K562 (cell line): ENCODE measurements around the gene PSMA4. TPM values are rescaled to one million over a fixed set of nuclear protein-coding genes. Genes with fewer than 3 reads are reported as not detected.

ENCODE experiments used
- ATAC-seq: fragments of 200-7000 bp; cut with Tn5 transposase; 3 replicates; pipeline ENCODE4 v1.9.1; 2020; ENCODE audit warnings: moderate library complexity
- BruUV-seq: library from RNA; stranded (reverse); fragments of 400-500 nt; replicated peaks from 2 replicates; lab custom pipeline; 2021; lab: Mats Ljungman, UMichigan
- CTCF ChIA-PET: fragments of 300-600 bp; formaldehyde crosslinking; extraction: SDS; loops from one replicate; lab custom pipeline; 2021; ENCODE audit warnings: low intra/inter-chr PET ratio; lab: Yijun Ruan, JAX
- POLR2A ChIA-PET: fragments of 300-600, 350-650 bp; sonication (Branson Sonifier 250); formaldehyde crosslinking; extraction: SDS; loops from one replicate; lab custom pipeline; 2021; ENCODE audit warnings: antibody characterized with exemption, inconsistent platforms; lab: Yijun Ruan, JAX
- DNase-seq, 4 experiments: peaks; one replicate each; pipeline versions ENCODE4 v3.0.0 to v3.0.0-alpha.2; 2011 to 2018; ENCODE audit warnings: low spot score in 3 of 4, mixed read lengths in 3 of 4; ENCODE audit errors: extremely low read depth in 1 of 4
- FAIRE-seq: peaks from 2 replicates; lab custom pipeline; 2011; peaks lifted over from hg19 to GRCh38; lab: Jason Lieb, UNC
- H2AFZ ChIP-seq: 2 replicates; pipeline ENCODE4 v1.6.0; 2011; ENCODE audit warnings: low read depth, low read length, control low read depth, inconsistent platforms
- H3K27ac ChIP-seq: fragments of 200-600 bp; 3 replicates; pipeline ENCODE4 v1.8.0; 2011; ENCODE audit warnings: low read depth, mild to moderate bottlenecking, control low read depth, inconsistent platforms, low read length, moderate library complexity, mixed read lengths; ENCODE audit errors: extremely low read depth
- H3K27me3 ChIP-seq, 2 experiments: fragments of 300-600 bp in 1 of 2; 2 replicates in 1 of 2; 3 replicates in 1 of 2; pipeline versions ENCODE4 v1.6.0 to v1.8.0; 2011; ENCODE audit warnings: inconsistent platforms in 2 of 2, low read length in 2 of 2, mild to moderate bottlenecking in 1 of 2, mixed read lengths in 1 of 2, moderate library complexity in 1 of 2; ENCODE audit not compliant: control insufficient read depth in 2 of 2, insufficient read depth in 2 of 2
- H3K36me3 ChIP-seq: fragments of 300-600 bp; 3 replicates; pipeline ENCODE4 v1.8.0; 2011; ENCODE audit warnings: mild to moderate bottlenecking, low read length, inconsistent platforms; ENCODE audit not compliant: control insufficient read depth, insufficient read depth
- H3K4me1 ChIP-seq, 2 experiments: fragments of 200-600 bp in 1 of 2; replicated peaks in 1 of 2; 2 replicates in 1 of 2; 3 replicates in 1 of 2; pipeline versions ENCODE4 v1.5.1 to v1.8.0; 2011; ENCODE audit warnings: inconsistent platforms in 2 of 2, low read length in 2 of 2, mild to moderate bottlenecking in 1 of 2, mixed read lengths in 1 of 2, moderate library complexity in 1 of 2; ENCODE audit not compliant: control insufficient read depth in 2 of 2, insufficient read depth in 2 of 2
- H3K4me2 ChIP-seq: 2 replicates; pipeline ENCODE4 v1.6.1; 2011; ENCODE audit warnings: low read length, control low read depth, inconsistent platforms, mixed read lengths; ENCODE audit not compliant: insufficient read depth
- H3K4me3 ChIP-seq: fragments of 200-600 bp; sonication (generic), shearing (Covaris generic); 2 replicates; pipeline ENCODE4 v1.5.1; 2016; ENCODE audit warnings: control low read depth, inconsistent platforms
- H3K79me2 ChIP-seq: fragments of 200-600 bp; 3 replicates; pipeline ENCODE4 v1.8.0; 2011; ENCODE audit warnings: low read length, inconsistent platforms; ENCODE audit not compliant: control insufficient read depth, insufficient read depth
- H3K9ac ChIP-seq, 2 experiments: 2 replicates each; pipeline versions ENCODE4 v1.6.0 to v1.6.1; 2011; ENCODE audit warnings: low read depth in 2 of 2, low read length in 2 of 2, control low read depth in 1 of 2, inconsistent platforms in 1 of 2, mild to moderate bottlenecking in 1 of 2, mixed read lengths in 1 of 2; ENCODE audit not compliant: insufficient read depth in 1 of 2
- H3K9me1 ChIP-seq: one replicate; pipeline ENCODE4 v1.6.0; 2011; ENCODE audit warnings: inconsistent platforms, mild to moderate bottlenecking, low read length, moderate library complexity; ENCODE audit not compliant: control insufficient read depth, insufficient read depth
- H3K9me3 ChIP-seq: replicated peaks from 2 replicates; pipeline ENCODE4 v1.5.1; 2011; ENCODE audit warnings: low read depth, low read length, inconsistent platforms; ENCODE audit not compliant: control insufficient read depth, insufficient read depth
- H4K20me1 ChIP-seq: replicated peaks from 2 replicates; pipeline ENCODE4 v1.6.1; 2011; ENCODE audit warnings: low read length, inconsistent platforms, mixed read lengths; ENCODE audit not compliant: control insufficient read depth, insufficient read depth
- ARID1B ChIP-seq: fragments of 450-650 bp; IDR thresholded peaks from 2 replicates; pipeline ENCODE4 v1.6.1; 2016; ENCODE audit warnings: antibody characterized with exemption, mild to moderate bottlenecking, inconsistent platforms
- FOXA1 ChIP-seq: fragments of 450-650 bp; IDR thresholded peaks from 2 replicates; pipeline ENCODE4 v1.6.1; 2016; ENCODE audit warnings: mild to moderate bottlenecking, borderline replicate concordance
- FOXJ2 ChIP-seq: fragments of 200-800 bp; sonication (Bioruptor generic); IDR thresholded peaks from 2 replicates; pipeline ENCODE4 v1.6.1; 2016; ENCODE audit warnings: missing genetic modification characterization, missing compliant biosample characterization
- FOXP1 ChIP-seq: sonication (generic); formaldehyde crosslinking; IDR thresholded peaks from 2 replicates; pipeline ENCODE4 v1.8.0; 2022; ENCODE audit warnings: mild to moderate bottlenecking, missing genetic modification reagents
- GTF2F1 ChIP-seq: IDR thresholded peaks from 2 replicates; pipeline ENCODE4 v1.6.1; 2011; ENCODE audit warnings: low read depth, low read length, improper control_type of control experiment
- HDAC2 ChIP-seq: fragments of 450-650 bp; IDR thresholded peaks from 2 replicates; pipeline ENCODE4 v1.6.1; 2016; ENCODE audit warnings: mild to moderate bottlenecking
- PHB2 ChIP-seq: fragments of 450-650 bp; IDR thresholded peaks from 2 replicates; pipeline ENCODE4 v1.6.1; 2017; ENCODE audit warnings: low read depth
- PTBP1 ChIP-seq: fragments of 200-400 bp; formaldehyde crosslinking; IDR thresholded peaks from 2 replicates; pipeline ENCODE4 v1.6.1; 2017; ENCODE audit warnings: low read depth, low read length
- ZFX ChIP-seq: sonication (generic); formaldehyde crosslinking; IDR thresholded peaks from 2 replicates; pipeline ENCODE4 v1.8.0; 2022; ENCODE audit warnings: mild to moderate bottlenecking, missing genetic modification reagents, moderate library complexity
- ZNF175 ChIP-seq: fragments of 200-800 bp; sonication (Bioruptor generic); IDR thresholded peaks from 2 replicates; pipeline ENCODE4 v1.6.1; 2016; ENCODE audit warnings: low read depth, mild to moderate bottlenecking, missing genetic modification characterization, missing compliant biosample characterization
- ZNF551 ChIP-seq: fragments of 250-450 bp; sonication (Bioruptor Pico); IDR thresholded peaks from 2 replicates; pipeline ENCODE4 v1.5.0; 2021; ENCODE audit warnings: mild to moderate bottlenecking, moderate library complexity
- WGBS: fragments of 100-300 bp; shearing (Covaris generic); methylation state at CpG from one replicate; pipeline ENCODE4 v1.1.6; 2016; ENCODE audit warnings: low coverage, mixed read lengths; ENCODE audit not compliant: insufficient coverage; ENCODE audit errors: missing lambda C conversion rate; 5-methylcytosine and 5-hydroxymethylcytosine counted together
- in situ Hi-C: fragments of 300-500 bp; cut with MboI; formaldehyde crosslinking; loops from 4 replicates; pipeline ENCODE4 v1.15.0; 2018; ENCODE audit warnings: inconsistent platforms, mixed read lengths
- intact Hi-C: fragments of 100-400 bp; cut with micrococcal nuclease; formaldehyde crosslinking; loops from 2 replicates; pipeline ENCODE4 v1.14.2; 2022
- polyA plus RNA-seq, 8 experiments: library from polyadenylated mRNA; depleted of rRNA in 4 of 8; stranded (reverse) in 5 of 8; unstranded in 3 of 8; fragments of >200 nt; fragmentation: Nextera tagmentation in 2 of 8; fragmentation: Illumina TruSeq in 1 of 8; extraction: Ambion mirVana in 2 of 8; extraction: Trizol in 1 of 8; gene quantifications; 2 replicates each; pipeline versions ENCODE4 v1.2.1 to v1.2.3, GENCODE V29; 2011 to 2014; ENCODE audit warnings: inconsistent platforms in 1 of 8, missing spikeins in 1 of 8
- total RNA-seq, 7 experiments: library from RNA; depleted of rRNA in 6 of 7; stranded (reverse); fragments of >200 nt in 6 of 7; fragmentation: Illumina TruSeq in 2 of 7; extraction: Trizol in 2 of 7; gene quantifications; 2 replicates each; pipeline versions ENCODE4 v1.2.1 to v1.2.3, GENCODE V29; 2011 to 2021; ENCODE audit warnings: low replicate concordance in 1 of 7
- TF ChIP-seq, protein P1 (sequence below): fragments of 450-650 bp; formaldehyde crosslinking; IDR thresholded peaks from 2 replicates; pipeline ENCODE4 v1.4.0; 2022; ENCODE audit warnings: missing genetic modification characterization

PSMA4 gene
- total and polyA plus RNA-seq, 9 of the 15 experiments (the other 6 are each of a cell fraction or from before 2014, with no cell fraction given): 304 to 1,857 (median 666) TPM

DNA sequence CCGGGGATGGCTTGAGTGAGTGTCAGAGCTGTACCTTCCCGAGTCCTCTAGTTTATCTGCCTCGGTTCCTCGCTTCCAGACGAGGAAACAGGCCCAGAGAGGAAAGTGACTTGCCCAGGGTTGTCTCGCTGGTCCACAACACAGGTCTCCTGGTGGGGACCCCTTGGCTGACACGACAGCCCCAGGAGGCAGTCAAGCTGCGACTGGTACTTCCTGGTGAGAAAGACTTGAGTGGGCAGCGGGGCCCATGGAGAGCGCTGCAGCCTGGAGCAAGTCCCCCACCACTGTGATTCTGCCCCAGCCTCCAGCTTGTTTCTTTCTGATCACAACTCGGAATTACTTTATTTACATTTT lies 24.5 kb downstream of the PSMA4 start:
- no peaks in the 10 kb centered on the region for H4K20me1 ChIP-seq
- H3K9ac ChIP-seq: peak overlapping the region in 1 of 2 experiments; percentile 89; a peak in 2 of 4 replicates
- DNase-seq (no peak), ATAC-seq (no peak; the same call in 1 of the 3 replicates), FAIRE-seq (no peak)
- ChIA-PET POLR2A (interaction anchor here (0.6 to 5.4 kb wide), 5 partner anchors 9 to 39 kb away, joined by 3 to 62 read pairs (median 5); partner anchors contain the start of gene PSMA4), CTCF (no interaction called here)
- peak overlapping the region; percentile 85; the same call in 1 of the 2 replicates for H2AFZ ChIP-seq
- H3K27ac ChIP-seq: no peak overlapping the region
- H3K9me3 ChIP-seq: no peaks in the 10 kb centered on the region
- in situ Hi-C loops (no loop called here), intact Hi-C loops (no loop called here)
- H3K9me1 ChIP-seq: no peaks in the 10 kb centered on the region
- no peaks in the 10 kb centered on the region for H3K27me3 ChIP-seq
- H3K4me1 ChIP-seq: peaks cover 8 to 22% of the 10 kb centered on the region in 2 experiments; a peak in 4 of 5 replicates
- H3K4me3 ChIP-seq: no peak overlapping the region
- 19% methylated on average over 11 of the region's 11 CpGs for WGBS
- H3K36me3 ChIP-seq: no peaks in the 10 kb centered on the region
- H3K79me2 ChIP-seq: peaks cover 4% of the 10 kb centered on the region; the same call in 2 of the 3 replicates
- BruUV-seq: no TSS peak
- TF ChIP-seq HDAC2 (no peak), FOXJ2 (peak; percentile 30; the same call in 1 of the 2 replicates)
- peak overlapping the region; percentile 88 for H3K4me2 ChIP-seq

DNA sequence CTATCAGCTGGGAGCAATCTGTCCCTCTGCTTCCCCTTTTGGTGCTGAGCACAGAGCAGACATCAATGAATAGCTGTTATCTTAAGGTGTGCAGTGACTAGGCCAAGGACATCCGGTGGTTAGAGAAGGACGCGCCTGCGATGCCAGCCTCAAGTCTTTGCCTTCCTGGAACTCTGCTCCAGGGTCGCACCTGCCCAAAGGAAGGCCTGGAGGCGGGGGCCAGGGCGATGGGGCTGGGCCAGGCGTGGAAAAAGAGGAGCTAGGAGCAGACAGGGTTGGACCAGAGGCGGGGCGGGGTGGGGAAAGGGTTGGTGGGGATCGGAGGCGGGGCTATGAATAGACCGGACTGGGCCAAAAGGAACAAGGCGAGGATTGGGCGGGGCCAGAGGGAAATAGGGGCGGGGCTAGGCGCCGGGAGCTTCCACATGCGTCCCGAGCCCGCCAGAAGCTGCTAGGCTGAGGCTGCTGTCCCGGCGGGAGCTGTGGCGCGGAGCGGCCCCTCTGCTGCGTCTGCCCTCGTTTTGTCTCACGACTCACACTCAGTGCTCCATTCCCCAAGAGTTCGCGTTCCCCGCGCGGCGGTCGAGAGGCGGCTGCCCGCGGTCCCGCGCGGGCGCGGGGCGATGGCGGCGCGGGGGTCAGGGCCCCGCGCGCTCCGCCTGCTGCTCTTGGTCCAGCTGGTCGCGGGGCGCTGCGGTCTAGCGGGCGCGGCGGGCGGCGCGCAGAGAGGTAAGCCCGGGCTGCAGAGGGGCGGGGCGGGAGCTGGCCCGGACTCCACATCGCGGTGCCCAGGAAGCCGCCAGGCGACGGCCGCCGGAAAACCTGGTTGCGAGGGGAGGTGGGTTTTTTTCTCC lies 25.1 kb downstream of the PSMA4 start, which contains the start of gene CHRNA5:
Gene CHRNA5 (plus strand): TSS at position 424 of the 854 bp plus-strand sequence. CDS start 200 bp downstream, at position 624.
- H3K79me2 ChIP-seq: peaks cover 4% of the 10 kb centered on the region; the same call in 2 of the 3 replicates
- H3K9me1 ChIP-seq: no peaks in the 10 kb centered on the region
- H3K9ac ChIP-seq: peak within 1 kb of the TSS; percentile 64 to 89
- H3K27ac ChIP-seq: peak within 1 kb of the TSS; percentile 57
- ChIA-PET POLR2A (interaction anchor here (0.6 to 5.4 kb wide), 10 partner anchors 10 to 196 kb away, joined by 3 to 62 read pairs (median 4); partner anchors contain the start of gene PSMA4), CTCF (no interaction called here)
- in situ Hi-C loops (no loop called here), intact Hi-C loops (no loop called here)
- ATAC-seq (peak; percentile 96), FAIRE-seq (peak; percentile 54), DNase-seq (peak; percentile 90 to 95 (median 94))
- no peaks in the 10 kb centered on the region for H3K9me3 ChIP-seq
- no peaks in the 10 kb centered on the region for H4K20me1 ChIP-seq
- peak within 1 kb of the TSS; percentile 69 for H3K4me3 ChIP-seq
- under 1% methylated on average over 37 of the region's 75 CpGs for WGBS
- H3K4me1 ChIP-seq: peaks cover 8 to 22% of the 10 kb centered on the region in 2 experiments; a peak in 4 of 5 replicates
- no peaks in the 10 kb centered on the region for H3K27me3 ChIP-seq
- peak within 1 kb of the TSS; percentile 85 for H2AFZ ChIP-seq
- BruUV-seq: no TSS peak
- H3K4me2 ChIP-seq: peak within 1 kb of the TSS; percentile 88
- H3K36me3 ChIP-seq: no peaks in the 10 kb centered on the region
- TF ChIP-seq GTF2F1: no peak
- no peak for TF ChIP-seq FOXP1
- TF ChIP-seq, protein P1, sequence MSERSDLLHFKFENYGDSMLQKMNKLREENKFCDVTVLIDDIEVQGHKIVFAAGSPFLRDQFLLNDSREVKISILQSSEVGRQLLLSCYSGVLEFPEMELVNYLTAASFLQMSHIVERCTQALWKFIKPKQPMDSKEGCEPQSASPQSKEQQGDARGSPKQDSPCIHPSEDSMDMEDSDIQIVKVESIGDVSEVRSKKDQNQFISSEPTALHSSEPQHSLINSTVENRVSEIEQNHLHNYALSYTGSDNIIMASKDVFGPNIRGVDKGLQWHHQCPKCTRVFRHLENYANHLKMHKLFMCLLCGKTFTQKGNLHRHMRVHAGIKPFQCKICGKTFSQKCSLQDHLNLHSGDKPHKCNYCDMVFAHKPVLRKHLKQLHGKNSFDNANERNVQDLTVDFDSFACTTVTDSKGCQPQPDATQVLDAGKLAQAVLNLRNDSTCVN (CRISPR knock-in tag): no peak
- no peak for TF ChIP-seq ZNF551 (CRISPR knock-in tag)
- TF ChIP-seq FOXA1: no peak
- TF ChIP-seq PTBP1: no peak
- 0 out of 2 replicates have a peak, but pooled peaks have one; percentile 4 for TF ChIP-seq ZFX (CRISPR knock-in tag)
- no peak for TF ChIP-seq ZNF175 (CRISPR knock-in tag)
- TF ChIP-seq ARID1B: peak; percentile 83
- no peak for TF ChIP-seq PHB2
